ENCODE data around the gene HIVEP3.

DNA sequence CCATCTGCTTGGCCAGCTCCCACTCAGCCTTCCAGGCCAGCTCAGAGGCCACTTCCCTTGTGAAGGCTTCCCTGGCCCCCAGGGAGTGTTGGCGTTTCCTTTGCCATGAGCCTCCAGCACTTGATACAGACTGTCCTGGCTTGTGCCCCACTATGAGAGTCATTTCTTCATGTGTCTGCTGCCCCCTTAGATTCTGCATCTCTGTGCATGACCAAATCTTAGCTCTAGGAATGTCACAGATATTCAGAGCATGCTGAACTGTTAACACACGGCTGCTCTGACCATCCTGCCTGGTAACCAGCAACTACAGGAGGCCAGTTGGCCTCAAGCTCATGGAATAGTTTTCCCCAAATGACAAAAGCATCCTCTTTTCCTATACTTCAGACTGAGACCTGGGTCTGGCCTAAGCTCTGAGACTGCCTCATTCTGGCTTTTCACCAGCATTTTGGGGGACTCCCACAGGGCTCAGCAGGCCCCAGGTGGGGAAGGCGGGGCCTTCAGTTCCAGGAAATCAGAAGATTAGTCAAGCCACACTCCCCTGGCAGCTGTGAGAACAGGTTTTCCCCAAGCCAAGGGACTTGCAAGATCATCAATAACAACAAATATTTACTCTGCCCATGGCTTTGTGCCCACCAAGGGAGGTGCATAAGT is 251.6 kb downstream of the HIVEP3 start:
- no peak for TF ChIP-seq POLR2AphosphoS5 (IDR thresholded peaks at IDR 0.05; ENCODE audit: low read depth, low read length)
- TF ChIP-seq FOXP2 (optimal IDR thresholded peaks at IDR 0.05; ENCODE audit: borderline replicate concordance, extremely low read depth, extremely low read length, insufficient read depth), result no peak
- no peak for TF ChIP-seq TAF1 (IDR thresholded peaks at IDR 0.05; ENCODE audit: borderline replicate concordance, insufficient read depth, low read length)
- TF ChIP-seq SIN3A (IDR thresholded peaks at IDR 0.05; ENCODE audit: borderline replicate concordance, insufficient read depth, low read length), result no peak
- TF ChIP-seq, protein P1, sequence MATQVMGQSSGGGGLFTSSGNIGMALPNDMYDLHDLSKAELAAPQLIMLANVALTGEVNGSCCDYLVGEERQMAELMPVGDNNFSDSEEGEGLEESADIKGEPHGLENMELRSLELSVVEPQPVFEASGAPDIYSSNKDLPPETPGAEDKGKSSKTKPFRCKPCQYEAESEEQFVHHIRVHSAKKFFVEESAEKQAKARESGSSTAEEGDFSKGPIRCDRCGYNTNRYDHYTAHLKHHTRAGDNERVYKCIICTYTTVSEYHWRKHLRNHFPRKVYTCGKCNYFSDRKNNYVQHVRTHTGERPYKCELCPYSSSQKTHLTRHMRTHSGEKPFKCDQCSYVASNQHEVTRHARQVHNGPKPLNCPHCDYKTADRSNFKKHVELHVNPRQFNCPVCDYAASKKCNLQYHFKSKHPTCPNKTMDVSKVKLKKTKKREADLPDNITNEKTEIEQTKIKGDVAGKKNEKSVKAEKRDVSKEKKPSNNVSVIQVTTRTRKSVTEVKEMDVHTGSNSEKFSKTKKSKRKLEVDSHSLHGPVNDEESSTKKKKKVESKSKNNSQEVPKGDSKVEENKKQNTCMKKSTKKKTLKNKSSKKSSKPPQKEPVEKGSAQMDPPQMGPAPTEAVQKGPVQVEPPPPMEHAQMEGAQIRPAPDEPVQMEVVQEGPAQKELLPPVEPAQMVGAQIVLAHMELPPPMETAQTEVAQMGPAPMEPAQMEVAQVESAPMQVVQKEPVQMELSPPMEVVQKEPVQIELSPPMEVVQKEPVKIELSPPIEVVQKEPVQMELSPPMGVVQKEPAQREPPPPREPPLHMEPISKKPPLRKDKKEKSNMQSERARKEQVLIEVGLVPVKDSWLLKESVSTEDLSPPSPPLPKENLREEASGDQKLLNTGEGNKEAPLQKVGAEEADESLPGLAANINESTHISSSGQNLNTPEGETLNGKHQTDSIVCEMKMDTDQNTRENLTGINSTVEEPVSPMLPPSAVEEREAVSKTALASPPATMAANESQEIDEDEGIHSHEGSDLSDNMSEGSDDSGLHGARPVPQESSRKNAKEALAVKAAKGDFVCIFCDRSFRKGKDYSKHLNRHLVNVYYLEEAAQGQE (IDR thresholded peaks at IDR 0.05; ENCODE audit: insufficient read depth in 1 of 2, low read depth in 2 of 2, low read length in 2 of 2), result no peak
